OCI-M2 (cell line): ENCODE results near the gene ZFYVE19.

Experiments
- DNase-seq: peaks from one replicate; lab custom pipeline; 2025; ENCODE audit not compliant: unreplicated experiment; lab: John Stamatoyannopoulos, UW

ZFYVE19 gene

DNA sequence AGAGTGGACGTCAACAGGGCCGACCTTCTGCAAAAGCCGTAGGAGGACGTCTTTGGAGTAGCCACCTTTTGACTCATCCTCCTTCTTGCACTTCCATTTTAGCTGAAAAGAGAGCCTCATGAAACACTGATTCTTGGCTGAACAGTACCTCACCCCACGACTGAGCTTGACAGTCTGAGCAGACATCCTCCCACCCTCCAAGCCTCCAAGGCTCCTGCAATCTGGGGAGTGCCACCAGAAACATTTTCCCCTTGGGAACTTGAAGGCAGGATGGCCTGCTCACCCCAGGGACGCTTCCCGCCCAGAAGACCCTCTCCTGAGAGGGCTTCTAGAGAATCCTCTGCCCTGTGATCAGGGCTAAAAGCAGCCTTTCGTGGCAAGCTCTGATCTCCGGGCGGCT, 31.9 kb upstream of the ZFYVE19 start:
- no peak for DNase-seq

DNA sequence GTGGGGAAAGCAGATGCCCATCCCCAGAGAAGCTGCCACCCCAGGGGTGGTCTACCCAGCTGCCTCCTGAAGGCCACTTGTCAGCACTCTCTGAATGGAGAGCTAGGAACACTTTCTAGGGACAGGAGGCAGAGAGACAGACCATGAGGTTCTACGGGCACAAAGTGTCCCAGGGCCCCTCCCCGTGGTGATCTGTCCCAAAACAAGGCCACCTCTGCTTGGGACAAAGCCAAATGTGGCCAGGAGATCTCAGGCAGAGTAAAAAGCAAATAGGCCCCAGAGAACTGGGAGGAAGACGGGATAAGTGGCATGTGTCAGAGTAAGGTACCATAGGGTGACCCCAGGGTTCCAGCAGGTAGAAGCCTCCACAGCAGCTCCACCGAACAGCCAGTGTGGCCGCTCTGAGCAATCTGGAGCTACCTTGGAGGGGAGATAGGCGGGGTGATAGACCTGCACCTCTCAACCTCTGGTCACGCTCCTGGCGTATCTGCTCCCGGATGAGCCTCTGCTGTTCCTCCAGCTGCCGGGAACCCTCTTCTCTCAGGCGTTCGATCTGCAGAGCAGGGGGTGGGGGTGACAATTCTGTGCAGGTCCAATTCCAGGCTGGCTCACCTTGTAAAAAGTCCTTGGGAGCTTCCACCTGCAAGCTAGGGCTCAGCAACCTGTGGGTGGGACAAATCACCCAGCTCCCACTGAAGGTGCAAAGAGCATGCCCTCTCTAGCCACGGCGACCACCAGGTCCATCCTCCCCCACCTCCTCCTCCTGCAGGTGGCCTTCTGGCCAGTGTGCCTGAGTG, 31.0 kb upstream of the ZFYVE19 start:
- no peak for DNase-seq

DNA sequence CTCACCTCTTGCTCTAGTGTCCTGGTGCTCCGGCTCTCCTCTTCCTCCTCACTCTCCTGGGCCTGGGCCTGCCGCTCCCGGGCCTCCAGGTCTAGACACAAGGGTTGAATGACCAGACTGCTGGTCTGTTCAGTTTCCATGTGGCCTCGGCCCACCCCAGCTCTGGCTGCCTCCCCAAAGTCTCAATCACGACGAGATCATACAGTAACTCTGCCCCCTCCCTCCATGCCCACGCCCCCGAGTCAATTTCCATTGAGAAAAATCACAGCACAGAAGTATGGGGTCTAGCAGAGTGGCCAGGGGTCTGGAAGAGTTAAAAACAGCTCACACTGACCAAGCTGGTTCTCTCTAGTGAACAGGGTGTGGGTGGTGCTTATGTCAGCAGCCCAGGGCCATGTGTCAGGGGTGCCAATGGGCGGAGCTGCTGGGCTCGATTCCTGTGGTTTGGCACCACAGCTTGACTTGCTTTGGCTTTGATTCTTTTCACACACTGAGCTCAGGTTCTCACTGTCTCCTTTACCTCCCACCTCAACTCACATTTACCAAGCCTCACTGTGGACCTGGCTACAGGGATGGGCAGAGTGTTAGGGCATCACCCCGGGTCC, 30.2 kb upstream of the ZFYVE19 start:
- DNase-seq, result no peak

DNA sequence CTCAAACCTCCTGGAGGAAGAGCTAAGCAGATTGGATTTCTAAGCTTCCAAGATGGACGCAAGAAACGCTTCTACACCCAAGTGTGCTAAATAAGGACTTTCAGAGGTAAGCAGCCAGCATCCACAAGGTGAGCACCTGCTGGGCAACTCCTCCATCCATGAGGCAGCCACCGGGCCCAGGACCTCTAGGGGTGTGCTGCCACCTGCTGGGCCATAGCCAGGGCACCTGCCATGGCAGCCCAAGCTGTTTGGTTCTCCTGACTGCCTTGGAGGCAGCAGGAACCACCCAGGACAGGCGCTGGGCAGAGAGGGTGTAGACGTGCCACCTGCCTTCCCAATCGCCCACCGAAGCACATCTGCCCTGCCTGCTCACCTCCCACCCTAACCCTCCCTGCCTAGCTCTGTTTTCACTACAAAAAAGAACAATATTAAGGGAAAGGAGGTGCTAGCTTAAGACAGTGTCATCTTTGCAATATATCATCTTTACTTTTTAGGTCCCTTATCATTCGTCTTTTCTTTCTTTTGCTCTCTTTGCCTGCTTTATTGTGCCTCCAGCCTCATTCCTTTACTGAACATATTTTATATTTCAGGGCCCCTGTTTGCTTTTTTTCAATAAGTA, 24.2 kb upstream of the ZFYVE19 start:
- DNase-seq, result no peak

DNA sequence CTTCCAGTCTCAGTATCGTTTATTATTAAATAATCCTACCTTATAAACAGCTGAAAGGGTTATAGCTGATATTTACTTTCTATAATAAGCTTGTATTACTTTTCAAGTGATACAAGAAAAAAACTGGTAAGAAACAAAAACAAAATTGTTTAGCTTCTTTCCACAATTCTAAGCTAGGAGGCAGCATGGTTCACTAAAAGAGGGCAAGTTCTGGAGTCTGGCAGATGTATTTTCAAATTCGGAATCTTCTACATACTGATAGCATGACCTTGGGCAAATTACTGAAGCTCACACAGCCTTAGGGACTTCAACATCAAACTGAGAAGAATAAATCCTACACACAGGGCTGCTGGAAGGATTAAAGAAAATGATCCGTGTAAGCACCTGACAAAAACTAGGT, 21.7 kb upstream of the ZFYVE19 start:
- no peak for DNase-seq

DNA sequence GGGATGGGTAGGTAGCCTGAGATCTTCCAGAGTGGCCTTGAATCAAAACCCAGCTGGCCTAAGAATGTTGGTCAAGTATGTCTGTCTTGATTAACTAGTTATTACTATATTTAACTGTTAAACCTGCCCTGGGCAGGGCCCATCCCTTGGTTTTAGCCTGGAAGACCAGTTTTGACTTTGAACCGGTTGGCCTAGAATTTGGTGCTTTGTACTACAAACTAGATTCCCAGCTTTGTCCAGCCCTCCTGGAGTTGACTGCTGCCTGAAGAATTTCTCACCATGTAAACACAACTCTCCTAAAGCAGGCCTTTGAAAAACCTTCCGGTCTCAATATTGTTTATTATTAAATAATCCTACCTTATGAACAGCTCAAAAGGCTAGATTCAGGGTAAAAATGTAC, 21.1 kb upstream of the ZFYVE19 start:
- no peak for DNase-seq

DNA sequence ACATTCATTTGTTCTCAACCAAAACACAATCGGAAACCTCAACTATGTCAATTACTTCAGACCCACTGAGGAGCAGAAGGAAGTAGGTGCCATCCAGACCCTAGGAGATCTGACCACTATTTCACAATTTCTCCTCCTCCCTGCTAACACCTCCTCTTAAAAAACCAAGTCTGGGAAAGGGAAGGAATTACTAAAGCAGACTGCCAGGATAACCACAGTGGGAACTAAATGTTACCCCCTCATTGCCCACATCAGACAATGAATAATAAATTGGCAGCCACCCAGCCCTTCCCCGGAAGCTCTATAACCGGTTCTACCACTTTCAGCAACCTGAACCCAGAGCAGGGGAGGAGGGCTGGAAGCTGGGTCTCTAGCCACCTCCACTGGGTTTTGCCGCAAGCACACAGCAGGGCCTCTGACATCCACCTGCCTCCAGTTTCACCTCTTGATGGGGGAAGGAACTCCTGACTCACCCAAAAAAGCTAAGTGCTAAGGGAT, 19.5 kb upstream of the ZFYVE19 start:
- no peak for DNase-seq

DNA sequence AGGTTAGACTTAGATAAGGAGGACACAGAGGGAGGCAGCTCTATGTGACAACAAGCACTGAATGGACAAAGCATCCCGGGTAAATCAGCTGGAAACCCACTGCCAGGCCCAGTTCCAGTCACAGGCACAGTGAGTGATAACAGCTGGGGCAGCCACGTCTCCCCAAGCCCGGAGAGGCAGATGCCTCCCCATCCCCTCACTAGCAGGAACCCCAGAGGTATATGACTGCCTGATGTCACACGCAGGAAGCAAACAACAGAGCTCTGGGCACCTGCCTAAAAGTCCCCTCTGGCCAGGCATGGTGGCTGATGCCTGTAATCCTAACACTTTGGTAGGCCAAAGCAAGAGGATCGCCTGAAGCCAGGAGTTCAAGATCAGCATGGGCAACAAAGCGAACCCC, 18.9 kb upstream of the ZFYVE19 start:
- no peak for DNase-seq

DNA sequence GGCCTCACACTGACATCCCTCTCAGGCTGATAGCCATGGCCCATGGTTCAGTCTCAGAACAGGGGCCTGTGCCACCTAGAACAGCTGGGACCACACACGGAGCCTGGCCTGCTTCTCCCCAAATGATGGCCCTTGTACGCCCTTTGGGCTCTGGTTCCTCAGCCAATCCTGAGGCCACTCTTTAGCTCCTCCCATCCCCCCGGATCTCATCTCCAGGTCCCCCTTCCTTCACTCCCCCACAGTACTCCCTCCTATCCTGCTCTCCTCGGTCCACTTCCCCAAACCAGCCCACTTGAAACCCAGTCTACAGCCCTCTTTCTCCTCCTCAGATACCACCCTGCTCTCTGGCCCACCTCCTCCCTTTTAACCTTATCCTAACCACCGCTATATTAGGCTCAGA, 17.8 kb upstream of the ZFYVE19 start:
- no peak for DNase-seq

DNA sequence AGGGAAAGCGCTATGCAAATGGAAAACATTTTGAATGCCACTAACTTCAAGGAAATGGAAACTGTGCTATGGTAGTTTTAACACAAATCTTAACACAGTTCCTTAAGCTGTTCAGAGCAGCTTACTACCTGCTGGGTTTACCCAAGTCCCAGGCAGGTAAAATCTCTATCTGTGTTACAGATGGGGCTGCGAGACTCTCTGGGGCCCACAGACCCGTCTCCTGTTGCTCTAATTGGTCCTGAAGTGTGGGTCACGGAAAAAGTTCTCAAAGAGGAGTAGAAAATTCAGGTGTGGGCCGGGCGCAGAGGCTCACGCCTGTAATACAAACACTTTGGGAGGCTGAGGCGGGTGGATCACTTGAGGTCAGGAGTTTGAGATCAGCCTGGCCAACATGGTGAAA, 16.9 kb upstream of the ZFYVE19 start:
- no peak for DNase-seq

DNA sequence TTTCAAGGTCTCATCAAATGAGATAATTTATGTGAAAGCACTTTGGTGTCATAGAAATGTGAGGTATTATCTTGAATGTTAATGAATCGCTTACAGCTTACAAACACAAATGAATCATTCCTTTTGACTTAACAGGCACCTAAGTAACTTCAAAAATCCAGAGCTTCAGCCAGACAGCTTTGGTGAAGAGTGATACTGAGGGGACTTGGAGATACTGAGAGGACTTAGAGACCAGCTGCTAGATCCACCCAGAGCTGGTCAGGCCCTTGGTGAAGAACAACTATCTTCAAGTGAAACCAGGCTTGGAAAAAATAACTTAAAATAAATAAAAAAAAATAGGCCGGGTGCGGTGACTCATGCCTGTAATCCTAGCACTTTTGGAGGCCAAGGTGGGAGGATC, 16.2 kb upstream of the ZFYVE19 start:
- no peak for DNase-seq

DNA sequence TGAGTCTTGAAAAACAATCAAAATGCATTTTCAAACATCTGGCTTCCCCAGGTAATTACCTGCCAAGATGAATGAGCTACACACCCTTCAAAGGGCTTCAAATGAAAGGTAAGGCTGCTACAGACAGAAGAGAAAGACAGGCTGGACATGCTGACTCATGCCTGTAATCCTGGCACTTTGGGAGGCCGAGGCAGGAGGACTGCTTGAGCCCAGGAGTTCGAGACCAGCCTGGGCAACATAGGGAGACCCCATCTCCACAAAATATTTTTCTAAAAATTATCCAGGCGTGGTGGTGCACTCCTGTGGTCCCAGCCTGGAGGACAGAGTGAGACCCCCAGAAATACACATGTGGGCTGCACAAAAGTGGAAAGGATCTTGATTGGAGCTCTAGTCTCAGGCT, 14.5 kb upstream of the ZFYVE19 start:
- no peak for DNase-seq

DNA sequence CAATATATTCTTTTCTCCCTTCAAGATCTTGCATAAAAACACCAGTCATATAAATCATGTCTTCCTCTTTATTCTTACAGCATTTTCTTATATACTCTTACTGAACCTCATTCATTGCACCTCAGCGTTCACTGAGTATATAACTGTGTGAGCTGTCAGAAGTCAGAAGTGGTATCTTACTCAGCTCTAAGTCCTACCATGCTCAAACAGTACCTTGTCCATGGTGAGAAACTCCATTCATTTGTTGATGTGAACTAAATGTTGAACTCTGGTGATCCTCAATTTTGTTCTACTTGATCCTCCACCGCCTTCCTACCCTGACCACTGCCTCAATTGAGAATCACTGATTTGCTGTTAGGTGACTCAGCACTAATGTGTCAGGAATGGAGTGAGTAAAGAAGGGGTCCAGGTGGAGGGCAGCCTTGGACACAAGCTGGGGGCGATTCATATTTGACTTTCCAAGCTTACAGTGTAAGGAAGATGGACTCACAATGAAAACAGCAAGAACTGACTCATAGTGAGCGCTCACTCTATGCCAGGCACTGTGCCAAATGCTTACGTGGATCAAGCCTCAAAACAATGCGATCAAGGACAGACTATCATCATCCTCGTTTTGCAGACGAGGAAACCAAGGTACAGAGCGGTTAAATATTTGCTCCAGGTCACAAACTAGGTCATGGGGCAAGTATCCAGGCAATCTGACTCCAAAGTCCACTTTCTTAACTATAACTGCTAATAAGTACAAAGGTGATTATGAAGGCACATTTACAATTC, 13.5 kb upstream of the ZFYVE19 start:
- no peak for DNase-seq

DNA sequence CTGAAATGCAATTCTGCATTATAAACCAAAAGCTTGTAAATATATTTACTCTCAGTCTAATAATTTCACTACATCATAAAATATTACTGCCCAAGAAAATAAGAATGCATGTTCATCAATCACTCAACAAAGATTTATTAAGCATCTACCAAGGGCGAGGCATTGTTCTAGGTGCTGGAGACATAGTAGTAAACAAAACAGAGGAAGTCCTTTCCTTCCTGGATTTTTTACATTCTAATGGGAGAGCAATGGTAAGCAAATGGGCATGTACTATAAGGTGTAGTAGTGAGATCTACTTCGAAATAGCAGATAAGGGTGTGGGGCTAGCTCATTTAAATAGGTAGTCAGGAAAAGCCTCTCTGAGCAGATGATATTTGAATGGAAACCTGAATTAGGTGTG, 10.8 kb upstream of the ZFYVE19 start:
- no peak for DNase-seq

DNA sequence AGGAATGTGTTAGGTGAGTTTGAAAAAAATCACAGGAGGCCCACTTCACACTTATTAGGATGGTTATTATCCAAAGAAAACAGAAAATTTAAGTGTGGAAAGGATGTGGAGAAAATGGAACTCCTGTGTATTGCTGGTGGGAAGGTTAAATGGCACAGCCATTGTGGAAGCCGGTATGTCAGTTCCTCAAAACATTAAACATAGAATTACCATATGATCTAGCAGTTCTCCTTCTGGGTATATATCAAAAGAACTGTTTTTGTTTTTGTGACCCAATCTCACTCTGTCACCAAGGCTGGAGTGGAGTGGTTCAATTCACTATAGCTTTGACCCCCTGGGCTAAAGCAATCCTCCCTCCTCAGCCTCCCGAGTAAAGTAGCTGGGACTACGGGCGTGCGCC, 10.4 kb upstream of the ZFYVE19 start:
- no peak for DNase-seq

DNA sequence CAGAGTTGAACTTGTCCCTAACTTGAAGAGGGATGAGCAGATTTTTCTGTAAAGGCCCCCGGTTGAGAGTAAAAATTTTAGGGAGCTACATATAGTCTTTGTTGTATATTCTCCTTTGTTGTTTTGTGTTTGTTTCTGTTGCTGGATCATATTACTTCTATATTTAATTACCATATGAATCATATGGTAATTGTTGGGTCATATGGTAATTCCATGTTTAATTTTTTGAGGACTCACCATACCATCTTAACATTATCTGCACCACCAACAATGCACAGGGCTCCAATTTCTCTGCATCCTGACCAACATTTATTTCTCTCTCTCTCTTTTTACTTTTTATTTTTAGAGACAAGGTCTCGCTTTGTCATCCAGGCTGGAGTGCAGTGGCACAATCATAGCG, 7.4 kb upstream of the ZFYVE19 start:
- no peak for DNase-seq

DNA sequence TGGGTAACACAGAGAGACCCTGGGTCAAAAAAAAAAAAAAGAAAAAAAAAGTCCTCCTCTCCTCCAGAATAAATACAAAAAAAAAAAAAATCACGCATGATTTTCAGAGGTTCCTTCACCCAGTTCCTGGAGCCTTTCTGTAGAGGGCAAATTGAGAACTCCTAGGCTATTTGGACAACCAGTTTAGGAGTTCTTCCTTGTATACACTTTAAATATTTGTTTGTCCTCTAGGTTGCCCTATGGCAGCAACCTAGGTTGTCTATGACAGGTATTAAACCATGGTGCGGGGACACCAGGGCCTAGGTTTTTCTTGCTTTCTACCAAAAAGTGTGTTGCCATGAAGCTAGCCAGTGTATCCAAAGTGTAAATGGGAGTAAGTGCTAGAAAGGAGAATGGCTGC, 3.8 kb upstream of the ZFYVE19 start:
- DNase-seq, result no peak

DNA sequence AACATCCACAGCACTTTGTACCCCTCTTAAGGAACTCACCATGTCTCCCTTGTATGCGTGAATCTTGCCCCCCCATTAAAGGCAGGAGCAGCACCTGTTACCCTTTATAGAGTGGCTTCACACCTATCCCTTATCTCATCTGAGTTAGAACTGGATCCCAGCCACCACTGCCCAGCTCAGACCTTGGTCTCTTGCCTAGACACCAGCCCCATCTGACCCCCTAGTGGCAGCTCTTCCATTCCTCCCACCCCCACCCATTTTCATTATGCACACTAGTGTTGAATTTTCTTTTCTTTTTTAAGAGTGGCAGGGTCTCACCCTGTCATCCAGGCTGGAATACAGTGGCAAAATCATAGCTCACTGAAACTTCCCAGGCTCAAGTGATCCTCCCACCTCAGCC, 3.2 kb upstream of the ZFYVE19 start:
- DNase-seq, result no peak

DNA sequence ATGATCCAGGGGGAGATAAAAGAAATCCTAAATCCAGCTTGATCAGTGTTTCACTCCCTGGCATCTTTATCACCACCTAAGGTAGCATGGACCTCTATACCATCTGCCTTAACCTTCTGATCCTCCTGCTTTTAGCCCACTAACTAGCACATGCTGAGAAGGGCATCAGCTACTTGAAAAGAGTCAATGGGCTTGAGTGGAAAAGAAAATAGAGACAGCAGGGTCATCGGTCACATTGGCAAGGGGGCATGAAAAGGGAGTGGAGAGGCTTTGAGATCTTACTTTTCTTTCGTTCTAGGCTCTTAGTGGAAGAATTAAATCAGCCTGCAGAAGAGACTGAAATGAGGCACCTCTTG, 239 bp upstream of the ZFYVE19 start:
- DNase-seq, result peak; percentile 40

DNA sequence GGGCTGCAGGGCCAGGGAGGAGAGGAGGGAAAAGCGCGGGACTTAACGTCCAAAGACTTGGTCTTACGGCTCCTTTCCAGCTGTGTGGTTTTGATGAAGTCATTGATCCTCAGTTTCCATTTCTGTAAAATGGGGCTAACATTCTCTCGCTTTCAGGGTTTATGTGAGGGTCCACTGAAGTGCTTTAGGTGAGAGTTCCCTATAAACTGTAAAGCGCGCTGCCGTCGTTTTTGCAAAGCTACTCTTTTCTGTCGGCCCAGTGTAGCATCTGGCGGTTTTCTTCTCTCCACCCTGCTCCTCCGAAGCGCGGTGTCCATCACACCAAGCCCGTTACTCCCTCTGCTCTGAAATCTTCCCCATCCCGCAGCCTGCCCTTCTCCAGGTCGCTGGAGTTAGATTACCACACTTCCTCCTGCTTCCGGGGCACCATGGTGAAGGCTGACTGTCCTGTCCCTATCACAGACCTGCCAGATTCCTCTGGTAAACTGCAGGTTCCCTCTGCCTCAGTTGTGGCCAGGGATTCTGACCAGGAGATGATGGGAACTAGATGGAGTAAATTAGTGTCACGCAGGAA, 1.1 kb downstream of the ZFYVE19 start:
- DNase-seq, result no peak

DNA sequence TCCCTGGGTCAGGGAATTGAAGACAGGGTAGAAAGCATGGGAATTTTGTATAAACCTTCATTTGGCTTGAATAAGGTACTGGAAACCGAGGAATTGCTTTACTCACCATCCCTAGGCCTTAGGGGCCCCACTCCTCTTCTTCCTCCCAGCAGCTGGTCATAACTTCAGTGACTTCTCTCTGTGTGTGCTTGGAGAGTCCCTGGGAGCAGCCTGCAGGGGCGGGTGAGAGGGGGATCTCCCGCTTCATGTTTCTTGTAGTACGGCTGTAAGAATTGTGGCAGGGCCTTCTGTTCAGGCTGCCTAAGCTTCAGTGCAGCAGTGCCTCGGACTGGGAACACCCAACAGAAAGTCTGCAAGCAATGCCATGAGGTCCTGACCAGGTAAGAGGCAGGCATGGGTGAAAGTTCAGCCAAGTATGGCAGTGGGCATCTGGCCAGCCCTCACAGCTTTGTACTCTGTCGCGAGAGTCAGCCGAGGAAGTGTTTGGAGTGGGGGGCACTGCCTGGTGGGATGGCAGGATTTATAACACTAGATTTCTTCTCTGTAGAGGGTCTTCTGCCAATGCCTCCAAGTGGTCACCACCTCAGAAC, 2.1 kb downstream of the ZFYVE19 start:
- no peak for DNase-seq
